Measurements from ENCODE around the gene ZNF350. TPM values are rescaled to one million over a fixed set of nuclear protein-coding genes. Genes with fewer than 3 reads are reported as not detected.
A peak's percentile ranks its signal among the peaks of the same experiment; 100 is the strongest.

Gene ZNF350
- total and polyA plus RNA-seq, 2 of the 13 experiments (the other 11 are each of a cell fraction or from before 2014, with no cell fraction given): 3.7 to 6.9 TPM

DNA sequence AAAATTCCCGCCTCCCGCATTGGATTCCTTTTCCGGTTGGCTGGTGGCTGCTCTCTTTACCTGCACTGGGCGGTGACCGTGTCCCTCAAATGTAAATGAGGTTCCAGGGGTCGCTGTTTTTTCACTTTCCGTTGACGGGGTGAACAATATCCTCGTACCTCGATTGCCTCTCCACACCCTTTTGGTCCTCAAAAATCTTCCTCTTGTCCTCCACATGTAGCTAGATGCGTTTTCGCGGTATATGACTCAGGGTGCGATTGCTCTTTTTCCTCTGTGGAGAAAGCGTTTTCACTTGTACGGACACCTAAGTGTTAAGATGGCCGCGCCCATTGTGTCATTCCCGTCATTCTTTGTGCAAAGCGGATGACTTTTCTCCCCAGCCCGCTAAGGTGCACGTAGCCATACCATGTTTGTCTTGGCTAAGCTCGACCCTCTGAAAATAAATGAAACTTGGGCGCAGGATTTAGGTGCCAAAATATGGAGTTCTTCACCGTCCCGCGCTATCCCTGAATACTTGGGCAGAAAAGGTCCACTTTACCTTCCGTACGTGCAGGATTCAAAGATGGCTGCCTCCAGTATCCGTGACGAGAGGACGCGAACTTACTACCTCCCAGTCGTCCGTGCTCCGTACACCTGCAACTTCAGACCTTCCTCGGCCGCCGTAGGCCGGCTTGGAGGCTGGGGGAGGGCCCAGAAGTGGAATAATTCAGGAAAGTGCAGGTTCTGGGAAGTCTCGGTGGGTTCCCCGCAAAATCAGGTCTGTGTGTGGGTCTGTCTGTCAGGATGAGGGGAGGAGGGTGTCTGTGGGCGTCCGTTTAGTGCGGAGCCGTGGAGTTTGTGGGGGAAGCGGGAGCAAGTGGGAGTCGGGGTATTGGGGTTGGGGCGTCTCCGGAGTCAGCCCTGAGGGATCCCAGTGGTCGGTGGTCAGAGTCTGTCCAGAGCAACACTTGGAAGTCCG lies 59.6 kb downstream of the ZNF350 start, which contains the start of gene ZNF613 (continued):
- TF ChIP-seq, protein P1, sequence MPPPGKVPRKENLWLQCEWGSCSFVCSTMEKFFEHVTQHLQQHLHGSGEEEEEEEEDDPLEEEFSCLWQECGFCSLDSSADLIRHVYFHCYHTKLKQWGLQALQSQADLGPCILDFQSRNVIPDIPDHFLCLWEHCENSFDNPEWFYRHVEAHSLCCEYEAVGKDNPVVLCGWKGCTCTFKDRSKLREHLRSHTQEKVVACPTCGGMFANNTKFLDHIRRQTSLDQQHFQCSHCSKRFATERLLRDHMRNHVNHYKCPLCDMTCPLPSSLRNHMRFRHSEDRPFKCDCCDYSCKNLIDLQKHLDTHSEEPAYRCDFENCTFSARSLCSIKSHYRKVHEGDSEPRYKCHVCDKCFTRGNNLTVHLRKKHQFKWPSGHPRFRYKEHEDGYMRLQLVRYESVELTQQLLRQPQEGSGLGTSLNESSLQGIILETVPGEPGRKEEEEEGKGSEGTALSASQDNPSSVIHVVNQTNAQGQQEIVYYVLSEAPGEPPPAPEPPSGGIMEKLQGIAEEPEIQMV (CRISPR knock-in tag; IDR thresholded peaks at IDR 0.05; ENCODE audit: low read depth): 0 out of 2 replicates have a peak, but pooled peaks have one; percentile 38
- TF ChIP-seq GLI4 (CRISPR knock-in tag; IDR thresholded peaks at IDR 0.05; ENCODE audit: borderline replicate concordance) (no peak; the same call in 1 of the 2 replicates), MED13 (CRISPR knock-in tag; IDR thresholded peaks at IDR 0.05) (no peak), ZBTB49 (CRISPR knock-in tag; IDR thresholded peaks at IDR 0.05; ENCODE audit: borderline replicate concordance) (no peak), ZNF569 (CRISPR knock-in tag; IDR thresholded peaks at IDR 0.05; ENCODE audit: borderline replicate concordance) (no peak), CBX5 (CRISPR knock-in tag; IDR thresholded peaks at IDR 0.05; ENCODE audit: borderline replicate concordance) (0 out of 2 replicates have a peak, but pooled peaks have one; percentile 19), AKNA (CRISPR knock-in tag; IDR thresholded peaks at IDR 0.05; ENCODE audit: borderline replicate concordance) (no peak), RFX3 (CRISPR knock-in tag; IDR thresholded peaks at IDR 0.05) (no peak), ARHGAP35 (CRISPR knock-in tag; IDR thresholded peaks at IDR 0.05; ENCODE audit: borderline replicate concordance) (no peak; the same call in 1 of the 2 replicates), YEATS2 (CRISPR knock-in tag; IDR thresholded peaks at IDR 0.05; ENCODE audit: borderline replicate concordance) (peak; percentile 73), HNF4A (CRISPR knock-in tag; IDR thresholded peaks at IDR 0.05) (no peak; the same call in 1 of the 2 replicates), IRF9 (CRISPR knock-in tag; IDR thresholded peaks at IDR 0.05; ENCODE audit: borderline replicate concordance) (no peak), SALL1 (CRISPR knock-in tag; IDR thresholded peaks at IDR 0.05) (peak; percentile 66; the same call in 1 of the 2 replicates), HOXA5 (CRISPR knock-in tag; IDR thresholded peaks at IDR 0.05) (0 out of 2 replicates have a peak, but pooled peaks have one; percentile 79), HCFC1 (IDR thresholded peaks at IDR 0.05; ENCODE audit: low read depth, low read length) (peak; percentile 53; the same call in 1 of the 2 replicates), ZNF337 (CRISPR knock-in tag; IDR thresholded peaks at IDR 0.05; ENCODE audit: borderline replicate concordance, low read depth) (0 out of 2 replicates have a peak, but pooled peaks have one; percentile 37), ZNF446 (CRISPR knock-in tag; IDR thresholded peaks at IDR 0.05) (no peak)

Data from HepG2 (cell line).